ENCODE results near the gene ZNF287.
A peak's percentile ranks its signal among the peaks of the same experiment; 100 is the strongest.

Gene ZNF287

GRCh38 chr17:16584273-16584995 is 15.4 kb upstream of the ZNF287 start:
- H3K27me3 ChIP-seq (ENCODE audit: insufficient read depth, low read length) = no peaks in the 10 kb centered on the region
- TF ChIP-seq EZH2 (IDR thresholded peaks at IDR 0.05; ENCODE audit: borderline replicate concordance, low read length) (no peak), CTCF (IDR thresholded peaks at IDR 0.05; ENCODE audit: low read length) (peak; percentile 58)

GRCh38 chr17:16583781-16584180 is 14.8 kb upstream of the ZNF287 start:
- no peaks in the 10 kb centered on the region for H3K9me2 ChIP-seq (ENCODE audit: low read depth, low read length)
- no peaks in the 10 kb centered on the region for H3F3A ChIP-seq (ENCODE audit: insufficient read depth, low read length)
- no peak overlapping the region for H3K27ac ChIP-seq (ENCODE audit: low read depth, low read length, poor library complexity, severe bottlenecking)
- H2AFZ ChIP-seq (ENCODE audit: low read length) = no peak overlapping the region
- H3K9ac ChIP-seq (ENCODE audit: low read length) = no peak overlapping the region
- H3K9me3 ChIP-seq (ENCODE audit: low read length) = 0 out of 2 replicates have a peak, but pooled peaks cover 11% of the 10 kb centered on the region
- TF ChIP-seq EZH2 (IDR thresholded peaks at IDR 0.05; ENCODE audit: borderline replicate concordance, low read length) (no peak), CTCF (IDR thresholded peaks at IDR 0.05; ENCODE audit: low read length) (no peak)
- H3K4me1 ChIP-seq (ENCODE audit: insufficient read depth, low read length, severe bottlenecking) = no peaks in the 10 kb centered on the region
- H3K4me3 ChIP-seq (ENCODE audit: low read depth, low read length, poor library complexity, severe bottlenecking) = no peak overlapping the region
- H3K27me3 ChIP-seq (ENCODE audit: insufficient read depth, low read length) = no peaks in the 10 kb centered on the region
- peak overlapping the region; percentile 55; the same call in 1 of the 2 replicates for H3K4me2 ChIP-seq (ENCODE audit: low read length)
- no peaks in the 10 kb centered on the region for H3K36me3 ChIP-seq (ENCODE audit: insufficient read depth, low read length)
- no peaks in the 10 kb centered on the region for H4K20me1 ChIP-seq (ENCODE audit: insufficient read depth, low read length)
- H3K79me2 ChIP-seq (ENCODE audit: insufficient read depth, low read length) = no peaks in the 10 kb centered on the region

More at GRCh38 chr17:16584273-16584995, 15.4 kb upstream of the ZNF287 start:
- H3K36me3 ChIP-seq (ENCODE audit: insufficient read depth, low read length) = no peaks in the 10 kb centered on the region
- H3K4me1 ChIP-seq (ENCODE audit: insufficient read depth, low read length, severe bottlenecking) = peaks cover 5% of the 10 kb centered on the region
- H3K9me3 ChIP-seq (ENCODE audit: low read length) = 0 out of 2 replicates have a peak, but pooled peaks cover 9% of the 10 kb centered on the region
- no peaks in the 10 kb centered on the region for H4K20me1 ChIP-seq (ENCODE audit: insufficient read depth, low read length)
- H3K79me2 ChIP-seq (ENCODE audit: insufficient read depth, low read length) = no peaks in the 10 kb centered on the region
- no peak overlapping the region for H3K27ac ChIP-seq (ENCODE audit: low read depth, low read length, poor library complexity, severe bottlenecking)
- no peak overlapping the region for H2AFZ ChIP-seq (ENCODE audit: low read length)
- no peaks in the 10 kb centered on the region for H3F3A ChIP-seq (ENCODE audit: insufficient read depth, low read length)
- H3K9ac ChIP-seq (ENCODE audit: low read length) = no peak overlapping the region
- no peaks in the 10 kb centered on the region for H3K9me2 ChIP-seq (ENCODE audit: low read depth, low read length)
- peak overlapping the region; percentile 55; the same call in 1 of the 2 replicates for H3K4me2 ChIP-seq (ENCODE audit: low read length)
- peak overlapping the region; percentile 42 for H3K4me3 ChIP-seq (ENCODE audit: low read depth, low read length, poor library complexity, severe bottlenecking)

- peaks cover under 1% of the 10 kb centered on the region; the same call in 1 of the 2 replicates for H3K9me3 ChIP-seq (ENCODE audit: low read length)
- H2AFZ ChIP-seq (ENCODE audit: low read length) = no peak overlapping the region
- no peaks in the 10 kb centered on the region for H3F3A ChIP-seq (ENCODE audit: insufficient read depth, low read length)
- H3K4me2 ChIP-seq (ENCODE audit: low read length) = no peak overlapping the region
- no peak overlapping the region for H3K27ac ChIP-seq (ENCODE audit: low read depth, low read length, poor library complexity, severe bottlenecking)
- no peaks in the 10 kb centered on the region for H3K27me3 ChIP-seq (ENCODE audit: insufficient read depth, low read length)
- no peak overlapping the region for H3K9ac ChIP-seq (ENCODE audit: low read length)
- H4K20me1 ChIP-seq (ENCODE audit: insufficient read depth, low read length) = no peaks in the 10 kb centered on the region
- peaks cover 8% of the 10 kb centered on the region for H3K4me1 ChIP-seq (ENCODE audit: insufficient read depth, low read length, severe bottlenecking)
- no peak overlapping the region for H3K4me3 ChIP-seq (ENCODE audit: low read depth, low read length, poor library complexity, severe bottlenecking)
- no peaks in the 10 kb centered on the region; the same call in 1 of the 2 replicates for H3K36me3 ChIP-seq (ENCODE audit: insufficient read depth, low read length)
- H3K9me2 ChIP-seq (ENCODE audit: low read depth, low read length) = no peaks in the 10 kb centered on the region
- H3K79me2 ChIP-seq (ENCODE audit: insufficient read depth, low read length) = no peaks in the 10 kb centered on the region
- TF ChIP-seq CTCF (IDR thresholded peaks at IDR 0.05; ENCODE audit: low read length) (no peak), EZH2 (IDR thresholded peaks at IDR 0.05; ENCODE audit: borderline replicate concordance, low read length) (no peak)
Measured at GRCh38 chr17:16573466-16573865, 4.5 kb upstream of the ZNF287 start.
